A549 (cell line): Measurements from ENCODE around the gene S1PR4. TPM values are rescaled to one million over a fixed set of nuclear protein-coding genes. Genes with fewer than 3 reads are reported as not detected.

Experiments
- ATAC-seq, 2 experiments: fragments of 200-7000 bp in 1 of 2; fragments of >200 bp in 1 of 2; cut with Nextera tagmentation in 1 of 2; cut with Tn5 transposase in 1 of 2; 3 replicates each; pipeline versions ENCODE4 v1.8.0 to v1.9.1; 2018 to 2020; ENCODE audit warnings: mild to moderate bottlenecking in 1 of 2, moderate library complexity in 1 of 2
- CTCF ChIA-PET: fragments of 300-600 bp; sonication (Branson Sonifier 250); formaldehyde crosslinking; extraction: SDS; loops from one replicate; lab custom pipeline; 2021; ENCODE audit warnings: antibody characterized with exemption, inconsistent platforms; lab: Yijun Ruan, JAX
- POLR2A ChIA-PET: fragments of 350-600 bp; formaldehyde crosslinking; extraction: SDS; loops from one replicate; lab custom pipeline; 2021; ENCODE audit warnings: antibody characterized with exemption, inconsistent platforms; lab: Yijun Ruan, JAX
- DNase-seq, 2 experiments: peaks; one replicate each; pipeline versions ENCODE4 v3.0.0 to v3.0.0-alpha.2; 2011 to 2016; ENCODE audit warnings: low read depth in 1 of 2, low spot score in 1 of 2
- FAIRE-seq: peaks from 2 replicates; lab custom pipeline; 2011; peaks lifted over from hg19 to GRCh38; lab: Jason Lieb, UNC
- H3K27ac ChIP-seq, 2 experiments: fragments of >200 bp; sonication (Bioruptor Twin); formaldehyde crosslinking; 3 replicates each; pipeline ENCODE4 v1.5.1; 2016 to 2017
- H3K4me1 ChIP-seq: fragments of >200 bp; sonication (Bioruptor Twin); formaldehyde crosslinking; 3 replicates; pipeline ENCODE4 v1.6.1; 2016
- H3K4me2 ChIP-seq: fragments of >200 bp; sonication (Bioruptor Twin); formaldehyde crosslinking; 3 replicates; pipeline ENCODE4 v1.6.1; 2016
- H3K4me3 ChIP-seq: fragments of >200 bp; sonication (Bioruptor Twin); formaldehyde crosslinking; 3 replicates; pipeline ENCODE4 v1.5.1; 2016
- H3K9me3 ChIP-seq: fragments of >200 bp; sonication (Bioruptor Twin); formaldehyde crosslinking; 3 replicates; pipeline ENCODE4 v1.6.1; 2016
- BCL3 ChIP-seq: fragments of >200 bp; sonication (Bioruptor Twin); formaldehyde crosslinking; IDR thresholded peaks from 3 replicates; pipeline ENCODE4 v1.6.1; 2016
- CHD2 ChIP-seq: fragments of 150-350 bp; IDR thresholded peaks from 2 replicates; pipeline ENCODE4 v1.6.1; 2014; ENCODE audit warnings: low read length; ENCODE audit not compliant: partially characterized antibody
- CHD4 ChIP-seq: fragments of 200-600 bp; sonication (generic); IDR thresholded peaks from 2 replicates; pipeline ENCODE4 v1.6.1; 2016; ENCODE audit warnings: antibody characterized with exemption, mild to moderate bottlenecking, borderline replicate concordance
- CTCF ChIP-seq: fragments of >200 bp; sonication (Bioruptor Twin); formaldehyde crosslinking; IDR thresholded peaks from 3 replicates; pipeline ENCODE4 v1.5.1; 2016
- E2F6 ChIP-seq: IDR thresholded peaks from 2 replicates; pipeline ENCODE4 v1.6.1; 2012; ENCODE audit warnings: low read depth, borderline replicate concordance
- ELK1 ChIP-seq: fragments of 150-350 bp; IDR thresholded peaks from 2 replicates; pipeline ENCODE4 v1.6.1; 2014; ENCODE audit warnings: low read depth, mild to moderate bottlenecking, low read length
- HES2 ChIP-seq: fragments of >200 bp; sonication (Bioruptor Twin); formaldehyde crosslinking; IDR thresholded peaks from 2 replicates; pipeline ENCODE4 v1.6.1; 2016
- HOXB13 ChIP-seq: fragments of 250-450 bp; sonication (Bioruptor Pico); IDR thresholded peaks from 2 replicates; pipeline ENCODE4 v1.5.0; 2020; ENCODE audit warnings: low read depth, mild to moderate bottlenecking, moderate library complexity
- HOXB5 ChIP-seq: fragments of 250-450 bp; sonication (Bioruptor Pico); IDR thresholded peaks from 2 replicates; pipeline ENCODE4 v1.5.0; 2020; ENCODE audit warnings: mild to moderate bottlenecking, moderate library complexity
- JUN ChIP-seq, 2 experiments: fragments of >200 bp; sonication (Bioruptor Twin); formaldehyde crosslinking; IDR thresholded peaks; 2 replicates in 1 of 2; 3 replicates in 1 of 2; pipeline ENCODE4 v1.6.1; 2016 to 2017
- MYC ChIP-seq: IDR thresholded peaks from 2 replicates; pipeline ENCODE4 v1.6.1; 2012; ENCODE audit warnings: mild to moderate bottlenecking, inconsistent platforms, low read length, improper control_type of control experiment, borderline replicate concordance
- NFE2L2 ChIP-seq: fragments of 150-350 bp; conservative IDR thresholded peaks from 2 replicates; pipeline ENCODE4 v1.6.1; 2014; ENCODE audit warnings: low read length
- POLR2A ChIP-seq: IDR thresholded peaks from 2 replicates; pipeline ENCODE4 v1.6.1; 2012; ENCODE audit warnings: mild to moderate bottlenecking, low read length
- RAD21 ChIP-seq, 2 experiments: fragments of >200 bp in 1 of 2; sonication (Bioruptor Twin) in 1 of 2; formaldehyde crosslinking in 1 of 2; IDR thresholded peaks in 1 of 2; conservative IDR thresholded peaks in 1 of 2; 2 replicates in 1 of 2; 3 replicates in 1 of 2; pipeline ENCODE4 v1.6.1; 2012 to 2018; ENCODE audit warnings: inconsistent platforms in 1 of 2
- RARB ChIP-seq: fragments of 250-450 bp; sonication (Bioruptor Pico); IDR thresholded peaks from 2 replicates; pipeline ENCODE4 v1.8.0; 2021; ENCODE audit warnings: mild to moderate bottlenecking, moderate library complexity
- RCOR1 ChIP-seq: fragments of 150-350 bp; IDR thresholded peaks from 2 replicates; pipeline ENCODE4 v1.6.1; 2014; ENCODE audit warnings: antibody characterized with exemption, low read length, low read depth
- REST ChIP-seq: fragments of 200-600 bp; sonication (generic); IDR thresholded peaks from 2 replicates; pipeline ENCODE4 v1.6.1; 2016; ENCODE audit warnings: antibody characterized with exemption, mild to moderate bottlenecking, moderate library complexity
- RFX5 ChIP-seq: fragments of 450-650 bp; IDR thresholded peaks from 2 replicates; pipeline ENCODE4 v1.7.1; 2014; ENCODE audit warnings: antibody characterized with exemption, mild to moderate bottlenecking, moderate library complexity
- SMC3 ChIP-seq: fragments of >200 bp; sonication (Bioruptor Twin); formaldehyde crosslinking; IDR thresholded peaks from 3 replicates; pipeline ENCODE4 v1.6.1; 2018; ENCODE audit warnings: inconsistent platforms
- WGBS: methylation state at CpG from one replicate; pipeline ENCODE4 v1.1.6; 2017; ENCODE audit errors: missing lambda C conversion rate; 5-methylcytosine and 5-hydroxymethylcytosine counted together
- polyA minus RNA-seq: library from RNA; depleted of rRNA, polyadenylated mRNA; stranded (reverse); fragments of >200 nt; gene quantifications from 2 replicates; pipeline ENCODE4 v1.2.3, GENCODE V29; 2011; rRNA and poly(A)+ RNA removed
- polyA plus RNA-seq, 4 experiments: library from polyadenylated mRNA; depleted of rRNA in 3 of 4; stranded (reverse); fragments of >200 nt; fragmentation: RNase III in 1 of 4; extraction: RNeasy Plus Mini Kit Qiagen cat#74134 plus additional on column Dnase treatment in 1 of 4; gene quantifications; 2 replicates in 3 of 4; 3 replicates in 1 of 4; pipeline ENCODE4 v1.2.3, GENCODE V29; 2011 to 2017

The S1PR4 gene
- polyA plus RNA-seq (2011; rRNA removed), result 0.09 TPM in 1 of 2 replicates, not detected in the other
- 0.19 and 0.22 TPM in 2 replicates for polyA plus RNA-seq (2012; cell fraction: cytosol; rRNA removed)
- 0.77 and 1.0 TPM in 2 replicates for polyA plus RNA-seq (2012; cell fraction: nucleus; rRNA removed)
- 0.08 to 0.33 TPM (median 0.17 TPM) in 3 replicates for polyA plus RNA-seq (2017; fragmentation: RNase III; extraction: RNeasy Plus Mini Kit Qiagen cat#74134 plus additional on column Dnase treatment)
- not detected in 2 replicates for polyA minus RNA-seq

GRCh38 chr19:3178377-3178972 lies at the start of gene S1PR4:
TSS of gene S1PR4 (plus strand) at chr19:3178769. CDS start at chr19:3178793, 24 bp downstream.
- peak within 1 kb of the TSS; percentile 91 to 93 for H3K27ac ChIP-seq
- 82% methylated on average over 13 of the region's 42 CpGs for WGBS
- H3K4me1 ChIP-seq, result peaks cover 20% of the 10 kb centered on the region
- FAIRE-seq, result no peak
- no peak within 1 kb of the TSS for H3K4me3 ChIP-seq
- CTCF ChIA-PET, result no interaction called here
- peak within 1 kb of the TSS; percentile 80; the same call in 2 of the 3 replicates for H3K4me2 ChIP-seq
- POLR2A ChIA-PET, result no interaction called here
- H3K9me3 ChIP-seq, result no peaks in the 10 kb centered on the region
- TF ChIP-seq RFX5 (no peak), NFE2L2 (no peak), CHD4 (no peak), JUN (IDR thresholded peaks at IDR 0.05) (no peak), HES2 (no peak), HOXB5 (CRISPR knock-in tag) (no peak), E2F6 (no peak), ELK1 (no peak), RAD21 (conservative IDR thresholded peaks at IDR 0.05 in 1 of 2, IDR thresholded peaks at IDR 0.05 in 1 of 2) (no peak), MYC (no peak), HOXB13 (no peak), RCOR1 (no peak)
- ATAC-seq, result no peak
- no peak for DNase-seq

GRCh38 chr19:3129112-3129511 lies 49.5 kb upstream of the S1PR4 start:
- POLR2A ChIA-PET, result interaction anchor here (1.2 to 1.3 kb wide), 2 partner anchors 12 to 178 kb away, joined by 4 to 17 read pairs; no protein-coding TSS in a partner anchor
- Histone ChIP-seq H3K9me3 (no peaks in the 10 kb centered on the region), H3K4me3 (no peak overlapping the region), H3K4me2 (no peak overlapping the region), H3K4me1 (no peaks in the 10 kb centered on the region), H3K27ac (no peak overlapping the region)
- no peak for TF ChIP-seq BCL3
- TF ChIP-seq POLR2A, result no peak
- no peak for TF ChIP-seq REST
- peak; percentile 66 for TF ChIP-seq CTCF
- TF ChIP-seq CHD2, result no peak
- peak; percentile 77 for TF ChIP-seq SMC3
- TF ChIP-seq RAD21 (conservative IDR thresholded peaks at IDR 0.05 in 1 of 2, IDR thresholded peaks at IDR 0.05 in 1 of 2), result peak; percentile 43 to 57; a peak in 4 of 5 replicates
- no peak for TF ChIP-seq RARB (CRISPR knock-in tag)
- CTCF ChIA-PET, result interaction anchor here (0.6 to 9.8 kb wide), 20 partner anchors 12 to 481 kb away, joined by 3 to 164 read pairs (median 8); no protein-coding TSS in a partner anchor
- FAIRE-seq (no peak), ATAC-seq (0 out of 6 replicates have a peak, but pooled peaks of 1 of the 2 experiments have one; percentile 31), DNase-seq (peak in 1 of 2 experiments; percentile 51)
- WGBS, result 0% methylated on average over 1 of the region's 1 CpG
